A549 (cell line): ENCODE results near the gene TMEM63C. TPM values are rescaled to one million over a fixed set of nuclear protein-coding genes. Genes with fewer than 3 reads are reported as not detected.

ENCODE experiments used
- ATAC-seq, 2 experiments: fragments of 200-7000 bp in 1 of 2; fragments of >200 bp in 1 of 2; cut with Nextera tagmentation in 1 of 2; cut with Tn5 transposase in 1 of 2; 3 replicates each; pipeline versions ENCODE4 v1.8.0 to v1.9.1; 2018 to 2020; ENCODE audit warnings: mild to moderate bottlenecking in 1 of 2, moderate library complexity in 1 of 2
- CTCF ChIA-PET: fragments of 300-600 bp; sonication (Branson Sonifier 250); formaldehyde crosslinking; extraction: SDS; loops from one replicate; lab custom pipeline; 2021; ENCODE audit warnings: antibody characterized with exemption, inconsistent platforms; lab: Yijun Ruan, JAX
- POLR2A ChIA-PET: fragments of 350-600 bp; formaldehyde crosslinking; extraction: SDS; loops from one replicate; lab custom pipeline; 2021; ENCODE audit warnings: antibody characterized with exemption, inconsistent platforms; lab: Yijun Ruan, JAX
- DNase-seq, 2 experiments: peaks; one replicate each; pipeline versions ENCODE4 v3.0.0 to v3.0.0-alpha.2; 2011 to 2016; ENCODE audit warnings: low read depth in 1 of 2, low spot score in 1 of 2
- FAIRE-seq: peaks from 2 replicates; lab custom pipeline; 2011; peaks lifted over from hg19 to GRCh38; lab: Jason Lieb, UNC
- H3K27ac ChIP-seq, 2 experiments: fragments of >200 bp; sonication (Bioruptor Twin); formaldehyde crosslinking; 3 replicates each; pipeline ENCODE4 v1.5.1; 2016 to 2017
- H3K4me1 ChIP-seq: fragments of >200 bp; sonication (Bioruptor Twin); formaldehyde crosslinking; 3 replicates; pipeline ENCODE4 v1.6.1; 2016
- H3K4me2 ChIP-seq: fragments of >200 bp; sonication (Bioruptor Twin); formaldehyde crosslinking; 3 replicates; pipeline ENCODE4 v1.6.1; 2016
- H3K4me3 ChIP-seq: fragments of >200 bp; sonication (Bioruptor Twin); formaldehyde crosslinking; 3 replicates; pipeline ENCODE4 v1.5.1; 2016
- H3K9me3 ChIP-seq: fragments of >200 bp; sonication (Bioruptor Twin); formaldehyde crosslinking; 3 replicates; pipeline ENCODE4 v1.6.1; 2016
- ATOH8 ChIP-seq: fragments of 250-450 bp; sonication (Bioruptor Pico); IDR thresholded peaks from 2 replicates; pipeline ENCODE4 v1.5.0; 2020; ENCODE audit warnings: low read depth, mild to moderate bottlenecking, moderate library complexity
- BCL3 ChIP-seq: fragments of >200 bp; sonication (Bioruptor Twin); formaldehyde crosslinking; IDR thresholded peaks from 3 replicates; pipeline ENCODE4 v1.6.1; 2016
- CHD2 ChIP-seq: fragments of 150-350 bp; IDR thresholded peaks from 2 replicates; pipeline ENCODE4 v1.6.1; 2014; ENCODE audit warnings: low read length; ENCODE audit not compliant: partially characterized antibody
- ESRRA ChIP-seq: fragments of 150-350 bp; IDR thresholded peaks from 2 replicates; pipeline ENCODE4 v1.6.1; 2014; ENCODE audit warnings: mild to moderate bottlenecking, low read length, borderline replicate concordance
- FOSL2 ChIP-seq, 2 experiments: fragments of 450-650 bp in 1 of 2; fragments of >200 bp in 1 of 2; sonication (Bioruptor Twin) in 1 of 2; formaldehyde crosslinking; IDR thresholded peaks; 2 replicates each; pipeline versions ENCODE4 v1.5.0 to v1.6.1; 2016 to 2020; ENCODE audit warnings: mild to moderate bottlenecking in 1 of 2, moderate library complexity in 1 of 2
- FOXS1 ChIP-seq: fragments of 250-450 bp; sonication (Bioruptor Pico); IDR thresholded peaks from 2 replicates; pipeline ENCODE4 v1.5.0; 2020; ENCODE audit warnings: mild to moderate bottlenecking, moderate library complexity
- GATA3 ChIP-seq: IDR thresholded peaks from 2 replicates; pipeline ENCODE4 v1.6.1; 2012; ENCODE audit warnings: borderline replicate concordance
- HDAC2 ChIP-seq: fragments of 200-600 bp; sonication (generic); IDR thresholded peaks from 2 replicates; pipeline ENCODE4 v1.6.1; 2016
- HOXB13 ChIP-seq: fragments of 250-450 bp; sonication (Bioruptor Pico); IDR thresholded peaks from 2 replicates; pipeline ENCODE4 v1.5.0; 2020; ENCODE audit warnings: low read depth, mild to moderate bottlenecking, moderate library complexity
- HOXB5 ChIP-seq: fragments of 250-450 bp; sonication (Bioruptor Pico); IDR thresholded peaks from 2 replicates; pipeline ENCODE4 v1.5.0; 2020; ENCODE audit warnings: mild to moderate bottlenecking, moderate library complexity
- JUN ChIP-seq, 2 experiments: fragments of >200 bp; sonication (Bioruptor Twin); formaldehyde crosslinking; IDR thresholded peaks; 2 replicates in 1 of 2; 3 replicates in 1 of 2; pipeline ENCODE4 v1.6.1; 2016 to 2017
- JUNB ChIP-seq: fragments of >200 bp; sonication (Bioruptor Twin); formaldehyde crosslinking; IDR thresholded peaks from 2 replicates; pipeline ENCODE4 v1.6.1; 2016
- MYC ChIP-seq: IDR thresholded peaks from 2 replicates; pipeline ENCODE4 v1.6.1; 2012; ENCODE audit warnings: mild to moderate bottlenecking, inconsistent platforms, low read length, improper control_type of control experiment, borderline replicate concordance
- POLR2A ChIP-seq: IDR thresholded peaks from 2 replicates; pipeline ENCODE4 v1.6.1; 2012; ENCODE audit warnings: mild to moderate bottlenecking, low read length
- RAD21 ChIP-seq, 2 experiments: fragments of >200 bp in 1 of 2; sonication (Bioruptor Twin) in 1 of 2; formaldehyde crosslinking in 1 of 2; IDR thresholded peaks in 1 of 2; conservative IDR thresholded peaks in 1 of 2; 2 replicates in 1 of 2; 3 replicates in 1 of 2; pipeline ENCODE4 v1.6.1; 2012 to 2018; ENCODE audit warnings: inconsistent platforms in 1 of 2
- REST ChIP-seq: fragments of 200-600 bp; sonication (generic); IDR thresholded peaks from 2 replicates; pipeline ENCODE4 v1.6.1; 2016; ENCODE audit warnings: antibody characterized with exemption, mild to moderate bottlenecking, moderate library complexity
- RNF2 ChIP-seq: fragments of 200-600 bp; sonication (generic); IDR thresholded peaks from 2 replicates; pipeline ENCODE4 v1.6.1; 2016; ENCODE audit warnings: low read depth, mild to moderate bottlenecking, antibody characterized with exemption, moderate library complexity, borderline replicate concordance
- SREBF2 ChIP-seq: fragments of 450-650 bp; IDR thresholded peaks from 2 replicates; pipeline ENCODE4 v1.6.1; 2014; ENCODE audit warnings: mild to moderate bottlenecking, moderate library complexity
- ZNF302 ChIP-seq: fragments of 250-450 bp; sonication (Bioruptor Pico); IDR thresholded peaks from 2 replicates; pipeline ENCODE4 v1.9.0; 2021; ENCODE audit warnings: inconsistent platforms, mild to moderate bottlenecking, moderate library complexity
- WGBS: methylation state at CpG from one replicate; pipeline ENCODE4 v1.1.6; 2017; ENCODE audit errors: missing lambda C conversion rate; 5-methylcytosine and 5-hydroxymethylcytosine counted together
- polyA plus RNA-seq, 4 experiments: library from polyadenylated mRNA; depleted of rRNA in 3 of 4; stranded (reverse); fragments of >200 nt; fragmentation: RNase III in 1 of 4; extraction: RNeasy Plus Mini Kit Qiagen cat#74134 plus additional on column Dnase treatment in 1 of 4; gene quantifications; 2 replicates in 3 of 4; 3 replicates in 1 of 4; pipeline ENCODE4 v1.2.3, GENCODE V29; 2011 to 2017
- TF ChIP-seq, protein P1 (sequence below): fragments of 250-450 bp; sonication (Bioruptor Pico); IDR thresholded peaks from 2 replicates; pipeline ENCODE4 v1.5.0; 2021; ENCODE audit warnings: mild to moderate bottlenecking, moderate library complexity, borderline replicate concordance
- TF ChIP-seq, protein P2 (sequence below): fragments of >200 bp; sonication (Bioruptor Twin); formaldehyde crosslinking; IDR thresholded peaks from 3 replicates; pipeline ENCODE4 v1.5.1; 2016

Gene TMEM63C
- polyA plus RNA-seq, 2 of the 4 experiments (the other 2 are of a cell fraction), result 0.43 to 0.57 TPM

DNA sequence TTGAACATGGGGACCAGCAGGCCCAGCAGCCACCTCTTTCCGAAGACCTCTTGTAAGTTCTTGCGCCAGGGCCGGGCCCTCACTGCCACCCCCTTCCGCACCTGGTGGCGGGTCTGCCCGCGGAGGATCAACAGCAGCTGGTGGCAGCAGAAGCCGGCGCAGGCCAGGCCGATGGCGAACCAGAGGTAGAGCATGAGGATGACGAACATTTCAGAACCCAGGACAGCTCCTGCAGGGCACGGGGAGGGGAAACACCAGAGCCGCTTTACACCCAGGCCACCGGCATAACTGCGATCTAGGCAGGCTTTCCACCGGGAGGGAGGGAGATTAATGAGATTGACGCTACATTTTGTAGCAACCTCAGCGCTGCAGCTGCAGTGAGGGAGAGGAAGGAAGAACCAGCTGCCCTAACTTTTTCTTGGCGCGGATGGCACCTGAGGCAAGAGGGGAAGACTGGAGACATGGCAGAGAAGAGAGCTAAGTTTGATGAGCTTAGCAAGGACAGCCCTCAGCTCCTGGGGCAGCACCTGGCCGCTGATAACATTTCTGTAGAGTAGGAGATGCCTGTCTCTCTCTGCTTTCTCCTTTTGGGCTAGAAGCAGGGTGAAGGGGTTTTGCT lies 47.8 kb upstream of the TMEM63C start:
- ATAC-seq (peak; percentile 55 to 78; a peak in 5 of 6 replicates), DNase-seq (peak; percentile 49 to 65), FAIRE-seq (no peak)
- no peak overlapping the region for H3K4me2 ChIP-seq
- ChIA-PET CTCF (interaction anchor here (0.9 to 4.7 kb wide), 8 partner anchors 9 to 261 kb away, joined by 3 to 52 read pairs (median 10); no protein-coding TSS in a partner anchor), POLR2A (no interaction called here)
- H3K4me1 ChIP-seq, result no peaks in the 10 kb centered on the region
- no peaks in the 10 kb centered on the region for H3K9me3 ChIP-seq
- no peak overlapping the region for H3K4me3 ChIP-seq
- TF ChIP-seq BCL3, result no peak
- 0 out of 2 replicates have a peak, but pooled peaks have one; percentile 24 for TF ChIP-seq HOXB5 (CRISPR knock-in tag)
- 0 out of 2 replicates have a peak, but pooled peaks have one; percentile 17 for TF ChIP-seq ATOH8 (CRISPR knock-in tag)
- no peak for TF ChIP-seq RAD21 (conservative IDR thresholded peaks at IDR 0.05 in 1 of 2, IDR thresholded peaks at IDR 0.05 in 1 of 2)
- no peak for TF ChIP-seq GATA3
- no peak for TF ChIP-seq HDAC2
- TF ChIP-seq JUNB, result no peak
- TF ChIP-seq FOXS1 (CRISPR knock-in tag), result no peak
- no peak for TF ChIP-seq MYC
- no peak for TF ChIP-seq CHD2
- no peak for TF ChIP-seq RNF2
- TF ChIP-seq FOSL2 (IDR thresholded peaks at IDR 0.05), result no peak
- no peak for TF ChIP-seq FOSL2 (CRISPR knock-in tag; IDR thresholded peaks at IDR 0.05)
- TF ChIP-seq REST, result peak; percentile 92
- no peak for TF ChIP-seq ESRRA
- no peak for TF ChIP-seq HOXB13 (CRISPR knock-in tag)
- H3K27ac ChIP-seq, result no peak overlapping the region
- 21% methylated on average over 19 of the region's 22 CpGs for WGBS

GRCh38 chr14:77139022-77139421 lies 42.6 kb upstream of the TMEM63C start:
- 51% methylated on average over 15 of the region's 15 CpGs for WGBS
- TF ChIP-seq JUN (IDR thresholded peaks at IDR 0.05) (no peak), POLR2A (no peak), ZNF302 (CRISPR knock-in tag) (no peak), CHD2 (no peak), HOXB13 (CRISPR knock-in tag) (no peak), SREBF2 (no peak)
- TF ChIP-seq, protein P1, sequence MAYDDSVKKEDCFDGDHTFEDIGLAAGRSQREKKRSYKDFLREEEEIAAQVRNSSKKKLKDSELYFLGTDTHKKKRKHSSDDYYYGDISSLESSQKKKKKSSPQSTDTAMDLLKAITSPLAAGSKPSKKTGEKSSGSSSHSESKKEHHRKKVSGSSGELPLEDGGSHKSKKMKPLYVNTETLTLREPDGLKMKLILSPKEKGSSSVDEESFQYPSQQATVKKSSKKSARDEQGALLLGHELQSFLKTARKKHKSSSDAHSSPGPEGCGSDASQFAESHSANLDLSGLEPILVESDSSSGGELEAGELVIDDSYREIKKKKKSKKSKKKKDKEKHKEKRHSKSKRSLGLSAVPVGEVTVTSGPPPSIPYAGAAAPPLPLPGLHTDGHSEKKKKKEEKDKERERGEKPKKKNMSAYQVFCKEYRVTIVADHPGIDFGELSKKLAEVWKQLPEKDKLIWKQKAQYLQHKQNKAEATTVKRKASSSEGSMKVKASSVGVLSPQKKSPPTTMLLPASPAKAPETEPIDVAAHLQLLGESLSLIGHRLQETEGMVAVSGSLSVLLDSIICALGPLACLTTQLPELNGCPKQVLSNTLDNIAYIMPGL (CRISPR knock-in tag), result no peak
- TF ChIP-seq, protein P2, sequence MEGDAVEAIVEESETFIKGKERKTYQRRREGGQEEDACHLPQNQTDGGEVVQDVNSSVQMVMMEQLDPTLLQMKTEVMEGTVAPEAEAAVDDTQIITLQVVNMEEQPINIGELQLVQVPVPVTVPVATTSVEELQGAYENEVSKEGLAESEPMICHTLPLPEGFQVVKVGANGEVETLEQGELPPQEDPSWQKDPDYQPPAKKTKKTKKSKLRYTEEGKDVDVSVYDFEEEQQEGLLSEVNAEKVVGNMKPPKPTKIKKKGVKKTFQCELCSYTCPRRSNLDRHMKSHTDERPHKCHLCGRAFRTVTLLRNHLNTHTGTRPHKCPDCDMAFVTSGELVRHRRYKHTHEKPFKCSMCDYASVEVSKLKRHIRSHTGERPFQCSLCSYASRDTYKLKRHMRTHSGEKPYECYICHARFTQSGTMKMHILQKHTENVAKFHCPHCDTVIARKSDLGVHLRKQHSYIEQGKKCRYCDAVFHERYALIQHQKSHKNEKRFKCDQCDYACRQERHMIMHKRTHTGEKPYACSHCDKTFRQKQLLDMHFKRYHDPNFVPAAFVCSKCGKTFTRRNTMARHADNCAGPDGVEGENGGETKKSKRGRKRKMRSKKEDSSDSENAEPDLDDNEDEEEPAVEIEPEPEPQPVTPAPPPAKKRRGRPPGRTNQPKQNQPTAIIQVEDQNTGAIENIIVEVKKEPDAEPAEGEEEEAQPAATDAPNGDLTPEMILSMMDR, result no peak
- Histone ChIP-seq H3K4me3 (no peak overlapping the region), H3K4me2 (peak overlapping the region; percentile 100), H3K9me3 (no peaks in the 10 kb centered on the region), H3K27ac (no peak overlapping the region), H3K4me1 (peaks cover 9% of the 10 kb centered on the region)
- DNase-seq, result no peak
- CTCF ChIA-PET, result interaction anchor here (1.2 to 7.3 kb wide), 6 partner anchors 11 to 175 kb away, joined by 3 to 78 read pairs (median 9); no protein-coding TSS in a partner anchor
- POLR2A ChIA-PET, result no interaction called here
- ATAC-seq, result no peak
- no peak for FAIRE-seq
